Measurements from ENCODE around the gene AXIN2.

Gene AXIN2

GRCh38 chr17:65558311-65558682, 3.2 kb downstream of the AXIN2 start:
- Histone ChIP-seq H3K4me1 (ENCODE audit: insufficient read depth, insufficient read length) (peaks cover 27% of the 10 kb centered on the region), H3K9me3 (ENCODE audit: insufficient read depth, low read length) (no peaks in the 10 kb centered on the region), H3K9ac (ENCODE audit: insufficient read length, low read depth) (peak overlapping the region; percentile 95), H3K27me3 (ENCODE audit: insufficient read depth, insufficient read length) (no peaks in the 10 kb centered on the region), H3K36me3 (ENCODE audit: insufficient read depth, insufficient read length, low read length) (peaks cover 4% of the 10 kb centered on the region), H3K4me3 (ENCODE audit: insufficient read length, low read depth) (peak overlapping the region; percentile 89)
- no peak for DNase-seq (ENCODE audit: low read depth, low spot score)
- TF ChIP-seq ZNF274 (IDR thresholded peaks at IDR 0.05; ENCODE audit: low read depth, low read length) (no peak), SUZ12 (IDR thresholded peaks at IDR 0.05; ENCODE audit: extremely low read depth, insufficient read depth, insufficient read length) (no peak), YY1 (IDR thresholded peaks at IDR 0.05; ENCODE audit: insufficient read depth, insufficient read length) (no peak)

GRCh38 chr17:65557349-65558310, 3.8 kb downstream of the AXIN2 start:
- TF ChIP-seq YY1 (IDR thresholded peaks at IDR 0.05; ENCODE audit: insufficient read depth, insufficient read length) = no peak
- TF ChIP-seq SUZ12 (IDR thresholded peaks at IDR 0.05; ENCODE audit: extremely low read depth, insufficient read depth, insufficient read length) = no peak
- no peak for TF ChIP-seq ZNF274 (IDR thresholded peaks at IDR 0.05; ENCODE audit: low read depth, low read length)
- H3K4me1 ChIP-seq (ENCODE audit: insufficient read depth, insufficient read length) = peaks cover 27% of the 10 kb centered on the region
- peak overlapping the region; percentile 95 for H3K9ac ChIP-seq (ENCODE audit: insufficient read length, low read depth)
- H3K27me3 ChIP-seq (ENCODE audit: insufficient read depth, insufficient read length) = no peaks in the 10 kb centered on the region
- no peak for DNase-seq (ENCODE audit: low read depth, low spot score)
- H3K9me3 ChIP-seq (ENCODE audit: insufficient read depth, low read length) = no peaks in the 10 kb centered on the region
- peaks cover 8% of the 10 kb centered on the region for H3K36me3 ChIP-seq (ENCODE audit: insufficient read depth, insufficient read length, low read length)
- H3K4me3 ChIP-seq (ENCODE audit: insufficient read length, low read depth) = peak overlapping the region; percentile 89

- Histone ChIP-seq H3K9ac (ENCODE audit: insufficient read length, low read depth) (peak overlapping the region; percentile 95), H3K27me3 (ENCODE audit: insufficient read depth, insufficient read length) (no peaks in the 10 kb centered on the region), H3K4me1 (ENCODE audit: insufficient read depth, insufficient read length) (peaks cover 27% of the 10 kb centered on the region), H3K36me3 (ENCODE audit: insufficient read depth, insufficient read length, low read length) (peaks cover 15% of the 10 kb centered on the region), H3K4me3 (ENCODE audit: insufficient read length, low read depth) (peak overlapping the region; percentile 89), H3K9me3 (ENCODE audit: insufficient read depth, low read length) (no peaks in the 10 kb centered on the region)
- DNase-seq (ENCODE audit: low read depth, low spot score) = no peak
- TF ChIP-seq SUZ12 (IDR thresholded peaks at IDR 0.05; ENCODE audit: extremely low read depth, insufficient read depth, insufficient read length) (no peak), ZNF274 (IDR thresholded peaks at IDR 0.05; ENCODE audit: low read depth, low read length) (no peak), YY1 (IDR thresholded peaks at IDR 0.05; ENCODE audit: insufficient read depth, insufficient read length) (no peak)
Measured at GRCh38 chr17:65556910-65557348, 4.5 kb downstream of the AXIN2 start.

- peak overlapping the region; percentile 3 for H3K9ac ChIP-seq (ENCODE audit: insufficient read length, low read depth)
- peaks cover 21% of the 10 kb centered on the region for H3K36me3 ChIP-seq (ENCODE audit: insufficient read depth, insufficient read length, low read length)
- no peak overlapping the region for H3K4me3 ChIP-seq (ENCODE audit: insufficient read length, low read depth)
- H3K27me3 ChIP-seq (ENCODE audit: insufficient read depth, insufficient read length) = no peaks in the 10 kb centered on the region
- DNase-seq (ENCODE audit: low read depth, low spot score) = no peak
- H3K9me3 ChIP-seq (ENCODE audit: insufficient read depth, low read length) = no peaks in the 10 kb centered on the region
- TF ChIP-seq SUZ12 (IDR thresholded peaks at IDR 0.05; ENCODE audit: extremely low read depth, insufficient read depth, insufficient read length) (no peak), YY1 (IDR thresholded peaks at IDR 0.05; ENCODE audit: insufficient read depth, insufficient read length) (no peak), ZNF274 (IDR thresholded peaks at IDR 0.05; ENCODE audit: low read depth, low read length) (no peak)
- peaks cover 27% of the 10 kb centered on the region for H3K4me1 ChIP-seq (ENCODE audit: insufficient read depth, insufficient read length)
Measured at GRCh38 chr17:65556014-65556909, 5.2 kb downstream of the AXIN2 start.

GRCh38 chr17:65554553-65555223, 6.8 kb downstream of the AXIN2 start:
- TF ChIP-seq ZNF274 (IDR thresholded peaks at IDR 0.05; ENCODE audit: low read depth, low read length) (no peak), SUZ12 (IDR thresholded peaks at IDR 0.05; ENCODE audit: extremely low read depth, insufficient read depth, insufficient read length) (no peak), YY1 (IDR thresholded peaks at IDR 0.05; ENCODE audit: insufficient read depth, insufficient read length) (no peak)
- DNase-seq (ENCODE audit: low read depth, low spot score) = no peak
- Histone ChIP-seq H3K4me3 (ENCODE audit: insufficient read length, low read depth) (no peak overlapping the region), H3K36me3 (ENCODE audit: insufficient read depth, insufficient read length, low read length) (peaks cover 35% of the 10 kb centered on the region), H3K27me3 (ENCODE audit: insufficient read depth, insufficient read length) (no peaks in the 10 kb centered on the region), H3K4me1 (ENCODE audit: insufficient read depth, insufficient read length) (peaks cover 37% of the 10 kb centered on the region), H3K9me3 (ENCODE audit: insufficient read depth, low read length) (no peaks in the 10 kb centered on the region), H3K9ac (ENCODE audit: insufficient read length, low read depth) (peak overlapping the region; percentile 28)

GRCh38 chr17:65553646-65554552, 7.5 kb downstream of the AXIN2 start:
- Histone ChIP-seq H3K27me3 (ENCODE audit: insufficient read depth, insufficient read length) (no peaks in the 10 kb centered on the region), H3K9ac (ENCODE audit: insufficient read length, low read depth) (no peak overlapping the region), H3K9me3 (ENCODE audit: insufficient read depth, low read length) (no peaks in the 10 kb centered on the region), H3K4me1 (ENCODE audit: insufficient read depth, insufficient read length) (peaks cover 43% of the 10 kb centered on the region), H3K4me3 (ENCODE audit: insufficient read length, low read depth) (no peak overlapping the region), H3K36me3 (ENCODE audit: insufficient read depth, insufficient read length, low read length) (peaks cover 43% of the 10 kb centered on the region)
- no peak for TF ChIP-seq YY1 (IDR thresholded peaks at IDR 0.05; ENCODE audit: insufficient read depth, insufficient read length)
- no peak for TF ChIP-seq SUZ12 (IDR thresholded peaks at IDR 0.05; ENCODE audit: extremely low read depth, insufficient read depth, insufficient read length)
- TF ChIP-seq ZNF274 (IDR thresholded peaks at IDR 0.05; ENCODE audit: low read depth, low read length) = no peak
- DNase-seq (ENCODE audit: low read depth, low spot score) = no peak

All from NT2/D1 (cell line).